Osteoblast (primary cell): ENCODE data around the gene CHD6. TPM values are rescaled to one million over a fixed set of nuclear protein-coding genes. Genes with fewer than 3 reads are reported as not detected.

Experiments used
- DNase-seq: peaks from one replicate; pipeline ENCODE4 v3.0.0; 2011; ENCODE audit warnings: low spot score, mixed read lengths; ENCODE audit not compliant: insufficient read length; ENCODE audit errors: missing footprints
- H2AFZ ChIP-seq: 2 replicates; pipeline ENCODE4 v1.6.0; 2011; ENCODE audit warnings: mild to moderate bottlenecking, low read length
- H3K27ac ChIP-seq: 2 replicates; pipeline ENCODE4 v1.5.1; 2011; ENCODE audit warnings: mild to moderate bottlenecking, low read depth, low read length, moderate library complexity
- H3K27me3 ChIP-seq: 2 replicates; pipeline ENCODE4 v1.6.0; 2012; ENCODE audit warnings: mild to moderate bottlenecking, control low read depth, inconsistent platforms, low read length, moderate library complexity; ENCODE audit not compliant: insufficient read depth
- H3K36me3 ChIP-seq: 2 replicates; pipeline ENCODE4 v1.5.1; 2011; ENCODE audit warnings: mild to moderate bottlenecking, low read length, control low read depth, moderate library complexity; ENCODE audit not compliant: insufficient read depth
- H3K4me1 ChIP-seq: 2 replicates; pipeline ENCODE4 v1.5.1; 2011; ENCODE audit warnings: mild to moderate bottlenecking, low read length, control low read depth, moderate library complexity; ENCODE audit not compliant: insufficient read depth
- H3K4me2 ChIP-seq: 2 replicates; pipeline ENCODE4 v1.6.0; 2011; ENCODE audit warnings: mild to moderate bottlenecking, low read length; ENCODE audit not compliant: insufficient read depth
- H3K4me3 ChIP-seq: fragments of 200-600 bp; sonication (generic); 3 replicates; pipeline ENCODE4 v1.5.1; 2012; ENCODE audit warnings: mild to moderate bottlenecking, low read length, inconsistent platforms; ENCODE audit not compliant: insufficient read depth
- H3K79me2 ChIP-seq: 2 replicates; pipeline ENCODE4 v1.6.0; 2012; ENCODE audit warnings: mild to moderate bottlenecking, low read length, control low read depth, inconsistent platforms; ENCODE audit not compliant: insufficient read depth
- H3K9me3 ChIP-seq: 2 replicates; pipeline ENCODE4 v1.5.1; 2011; ENCODE audit warnings: low read depth, low read length, control low read depth
- H4K20me1 ChIP-seq: 2 replicates; pipeline ENCODE4 v1.6.0; 2012; ENCODE audit warnings: mild to moderate bottlenecking, low read length, control low read depth; ENCODE audit not compliant: insufficient read depth
- CTCF ChIP-seq: IDR thresholded peaks from 2 replicates; pipeline ENCODE4 v1.5.1; 2011; ENCODE audit warnings: mild to moderate bottlenecking, low read depth, low read length, moderate library complexity; ENCODE audit errors: extremely low read depth
- total RNA-seq: library from RNA; depleted of rRNA; stranded (reverse); fragments of >200 nt; gene quantifications from 2 replicates; pipeline ENCODE4 v1.2.3, GENCODE V29; 2012

CHD6 gene
- total RNA-seq, 1 donor: 32.2 TPM

GRCh38 chr20:41552295-41553068, 65.7 kb downstream of the CHD6 start:
- no peak overlapping the region for H3K4me2 ChIP-seq

DNA sequence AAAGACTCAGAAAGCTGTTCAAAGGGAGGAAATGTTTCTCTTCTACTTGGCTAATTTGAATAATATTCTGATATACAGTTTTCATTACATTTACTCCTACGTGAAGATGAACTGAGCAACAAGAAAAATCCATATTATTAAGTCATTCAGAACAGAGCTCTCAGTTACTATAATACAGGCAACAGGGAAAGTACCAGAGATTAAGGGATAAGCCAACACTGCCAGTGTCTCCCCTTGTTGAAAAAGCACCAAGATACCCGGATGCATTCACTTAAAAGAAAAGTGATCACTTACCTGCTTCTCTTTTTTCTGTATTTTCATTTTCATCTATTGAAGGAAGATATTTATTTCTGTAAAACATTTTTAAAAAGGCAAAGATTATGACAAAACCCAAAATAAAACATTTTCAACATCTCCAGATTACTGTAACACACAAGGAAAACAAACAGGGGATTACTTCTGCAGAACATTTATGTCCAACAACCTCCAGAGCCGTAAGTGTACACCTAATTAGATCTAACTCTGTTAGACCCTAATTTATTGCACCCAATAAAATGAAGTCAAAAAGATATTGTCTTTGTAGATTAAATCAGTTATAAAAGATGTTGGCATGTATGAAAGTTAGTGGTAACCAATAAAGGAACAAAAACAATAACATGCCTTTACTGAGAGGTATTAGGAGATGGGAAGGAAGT, 67.0 kb downstream of the CHD6 start:
- Histone ChIP-seq H3K79me2 (peaks cover 34% of the 10 kb centered on the region), H4K20me1 (peaks cover 34% of the 10 kb centered on the region), H3K4me1 (no peaks in the 10 kb centered on the region), H3K27ac (no peak overlapping the region), H2AFZ (no peak overlapping the region), H3K9me3 (no peaks in the 10 kb centered on the region), H3K27me3 (no peaks in the 10 kb centered on the region), H3K4me2 (no peak overlapping the region), H3K36me3 (no peaks in the 10 kb centered on the region), H3K4me3 (no peak overlapping the region)
- TF ChIP-seq CTCF: no peak
- no peak for DNase-seq

More at GRCh38 chr20:41552295-41553068, 65.7 kb downstream of the CHD6 start:
- H3K4me3 ChIP-seq: no peak overlapping the region
- H3K79me2 ChIP-seq: peaks cover 40% of the 10 kb centered on the region
- H2AFZ ChIP-seq: no peak overlapping the region
- no peaks in the 10 kb centered on the region for H3K9me3 ChIP-seq
- H3K27ac ChIP-seq: no peak overlapping the region
- H3K36me3 ChIP-seq: no peaks in the 10 kb centered on the region
- peaks cover 45% of the 10 kb centered on the region for H4K20me1 ChIP-seq
- TF ChIP-seq CTCF: no peak
- DNase-seq: peak; percentile 66
- no peaks in the 10 kb centered on the region for H3K27me3 ChIP-seq
- H3K4me1 ChIP-seq: no peaks in the 10 kb centered on the region

GRCh38 chr20:41547221-41547620, 71.0 kb downstream of the CHD6 start:
- Histone ChIP-seq H4K20me1 (peaks cover 22% of the 10 kb centered on the region), H3K27ac (no peak overlapping the region), H3K79me2 (peaks cover 25% of the 10 kb centered on the region), H3K4me3 (no peak overlapping the region), H2AFZ (no peak overlapping the region), H3K27me3 (no peaks in the 10 kb centered on the region), H3K4me1 (no peaks in the 10 kb centered on the region), H3K4me2 (no peak overlapping the region), H3K36me3 (no peaks in the 10 kb centered on the region), H3K9me3 (no peaks in the 10 kb centered on the region)
- no peak for DNase-seq
- no peak for TF ChIP-seq CTCF

- DNase-seq: no peak
- no peaks in the 10 kb centered on the region for H3K36me3 ChIP-seq
- no peak overlapping the region for H3K4me2 ChIP-seq
- no peaks in the 10 kb centered on the region for H3K9me3 ChIP-seq
- peaks cover 19% of the 10 kb centered on the region for H3K79me2 ChIP-seq
- TF ChIP-seq CTCF: no peak
- H2AFZ ChIP-seq: no peak overlapping the region
- H3K27me3 ChIP-seq: no peaks in the 10 kb centered on the region
- H3K27ac ChIP-seq: no peak overlapping the region
- H4K20me1 ChIP-seq: peaks cover 19% of the 10 kb centered on the region
- no peak overlapping the region for H3K4me3 ChIP-seq
- H3K4me1 ChIP-seq: no peaks in the 10 kb centered on the region
Measured at GRCh38 chr20:41546535-41546934, 71.6 kb downstream of the CHD6 start.
